ENCODE measurements around the gene PCDHGA2.

- TF ChIP-seq POLR2A (IDR thresholded peaks at IDR 0.05; ENCODE audit: low read depth, low read length) (no peak), TAF1 (IDR thresholded peaks at IDR 0.05; ENCODE audit: borderline replicate concordance, low read depth, low read length) (no peak)
Observed at GRCh38 chr5:141349917-141350619, 11.5 kb downstream of the PCDHGA2 start, which contains the start of gene PCDHGB1.

Data from GM12892 (cell line).